ENCODE results near the gene FGD5.

The FGD5 gene

DNA sequence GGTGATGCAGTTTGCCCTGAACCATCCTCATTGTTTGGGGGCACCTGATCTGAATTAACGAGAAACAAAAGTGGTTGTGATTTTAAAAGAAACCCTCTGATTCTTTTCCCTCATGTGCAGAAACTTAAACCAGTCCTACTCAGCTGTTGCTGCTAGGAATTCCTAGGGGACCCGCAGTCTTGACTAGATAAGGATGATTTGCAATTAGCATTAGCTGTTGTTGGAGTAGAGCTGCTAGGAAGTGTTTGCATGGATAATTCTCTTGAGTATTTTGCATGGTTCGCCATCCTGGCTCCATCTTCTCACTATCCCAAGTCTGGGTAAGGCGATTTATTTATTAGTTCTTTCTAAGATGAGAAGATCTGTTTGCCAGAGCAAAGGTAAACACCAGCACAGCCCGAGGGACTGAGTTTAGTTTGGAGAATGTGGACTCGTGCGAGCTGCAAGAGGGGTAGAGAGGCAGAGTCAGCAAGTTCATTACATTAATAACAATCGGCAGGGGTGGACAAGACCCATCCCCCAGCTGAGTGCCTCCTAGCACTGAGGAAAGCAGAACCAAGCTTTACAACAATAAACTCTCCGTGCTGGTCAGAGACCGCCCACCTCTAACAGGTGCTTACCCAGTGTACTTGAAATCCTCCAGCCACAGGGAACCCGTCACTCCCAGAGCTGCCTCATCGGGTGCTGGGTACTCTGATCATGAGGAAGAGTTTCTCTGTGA, 4.1 kb downstream of the FGD5 start:
- TF ChIP-seq TAF1 (IDR thresholded peaks at IDR 0.05; ENCODE audit: borderline replicate concordance, insufficient read depth, low read length), result no peak
- TF ChIP-seq REST (IDR thresholded peaks at IDR 0.05; ENCODE audit: insufficient read depth in 1 of 2, low read depth in 2 of 2, low read length in 2 of 2), result no peak

DNA sequence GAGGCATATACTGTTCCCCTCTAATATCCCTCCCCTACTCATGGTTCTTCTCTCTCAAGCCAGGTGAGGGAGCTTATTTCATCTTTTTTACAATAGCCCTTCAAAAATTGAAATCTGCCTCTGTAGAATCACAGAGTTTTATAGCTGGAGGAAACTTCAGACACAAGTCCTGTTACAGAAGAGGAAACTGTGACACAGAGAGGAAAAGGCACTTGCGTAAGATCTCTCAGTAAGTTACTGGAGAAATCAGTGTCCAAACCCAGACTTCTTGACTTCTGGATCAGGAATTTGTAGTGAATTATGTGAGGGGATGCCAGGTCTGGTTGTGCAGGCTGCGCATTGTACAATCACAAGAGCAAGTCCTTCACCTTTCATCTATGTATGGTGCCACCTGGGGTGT, 4.6 kb downstream of the FGD5 start:
- TF ChIP-seq SIN3A (IDR thresholded peaks at IDR 0.05; ENCODE audit: borderline replicate concordance, insufficient read depth, low read length) (no peak), TAF1 (IDR thresholded peaks at IDR 0.05; ENCODE audit: borderline replicate concordance, insufficient read depth, low read length) (no peak), REST (IDR thresholded peaks at IDR 0.05; ENCODE audit: insufficient read depth in 1 of 2, low read depth in 2 of 2, low read length in 2 of 2) (no peak), POLR2AphosphoS5 (IDR thresholded peaks at IDR 0.05; ENCODE audit: low read depth, low read length) (no peak), FOXP2 (optimal IDR thresholded peaks at IDR 0.05; ENCODE audit: borderline replicate concordance, extremely low read depth, extremely low read length, insufficient read depth) (no peak)

DNA sequence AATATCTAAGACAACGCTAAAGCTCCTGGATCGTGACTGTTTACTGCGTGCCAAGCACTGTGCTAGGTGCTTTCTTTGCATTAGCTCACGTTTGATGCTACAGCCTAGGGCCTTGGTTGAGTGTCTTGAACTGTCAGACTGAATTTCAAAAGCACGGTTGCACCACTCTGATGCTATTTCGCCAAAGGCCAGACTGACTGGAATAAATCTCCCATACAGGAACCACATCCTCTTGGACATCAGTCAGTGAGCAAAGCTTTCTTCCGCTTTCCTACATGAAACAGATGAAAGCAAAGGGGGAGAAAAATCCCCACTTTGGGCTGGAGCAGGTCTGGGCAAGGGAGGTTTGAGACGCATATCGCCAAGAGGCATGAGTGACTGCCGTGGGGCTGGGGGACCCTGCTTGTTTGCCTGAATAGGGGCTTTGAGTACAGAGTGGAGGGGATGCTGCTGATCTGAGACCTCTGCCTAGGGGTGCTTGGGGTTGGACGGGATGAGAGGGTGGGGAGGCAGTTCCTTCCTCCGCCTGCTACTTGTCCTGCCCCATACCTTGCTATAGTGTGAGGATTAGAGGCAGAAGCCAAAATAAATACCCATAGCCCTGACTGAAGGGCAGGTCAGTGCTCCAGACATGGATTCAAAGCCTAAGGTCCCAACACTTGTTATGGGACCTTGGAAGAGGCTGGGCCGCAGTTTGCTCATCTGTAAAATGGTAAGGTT, 5.3 kb downstream of the FGD5 start:
- no peak for TF ChIP-seq REST (IDR thresholded peaks at IDR 0.05; ENCODE audit: insufficient read depth in 1 of 2, low read depth in 2 of 2, low read length in 2 of 2)
- no peak for TF ChIP-seq FOXP2 (optimal IDR thresholded peaks at IDR 0.05; ENCODE audit: borderline replicate concordance, extremely low read depth, extremely low read length, insufficient read depth)
- no peak for TF ChIP-seq TAF1 (IDR thresholded peaks at IDR 0.05; ENCODE audit: borderline replicate concordance, insufficient read depth, low read length)
- no peak for TF ChIP-seq POLR2AphosphoS5 (IDR thresholded peaks at IDR 0.05; ENCODE audit: low read depth, low read length)
- no peak for TF ChIP-seq SIN3A (IDR thresholded peaks at IDR 0.05; ENCODE audit: borderline replicate concordance, insufficient read depth, low read length)

DNA sequence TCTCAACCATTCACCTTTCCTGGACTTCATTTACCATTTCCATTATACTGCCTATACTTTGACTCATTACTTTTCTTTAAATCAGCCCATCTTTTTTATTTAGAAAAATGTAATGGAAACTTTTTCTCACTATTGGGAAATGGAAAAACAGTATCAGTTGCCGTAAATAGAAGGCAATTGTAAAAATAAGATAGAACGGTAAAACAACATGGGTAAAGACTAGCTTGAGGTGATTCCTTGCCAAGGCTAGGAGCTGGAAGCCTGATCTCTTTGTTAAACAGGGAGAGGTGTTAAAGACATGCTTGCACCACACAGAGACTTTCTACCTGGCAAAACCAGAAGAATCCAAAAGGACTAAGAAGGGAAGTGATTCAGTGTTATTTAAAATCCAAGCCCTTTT, 5.9 kb downstream of the FGD5 start:
- TF ChIP-seq POLR2AphosphoS5 (IDR thresholded peaks at IDR 0.05; ENCODE audit: low read depth, low read length), result no peak
- TF ChIP-seq REST (IDR thresholded peaks at IDR 0.05; ENCODE audit: insufficient read depth in 1 of 2, low read depth in 2 of 2, low read length in 2 of 2), result no peak

- no peak for TF ChIP-seq REST (IDR thresholded peaks at IDR 0.05; ENCODE audit: insufficient read depth in 1 of 2, low read depth in 2 of 2, low read length in 2 of 2)
- no peak for TF ChIP-seq FOXP2 (optimal IDR thresholded peaks at IDR 0.05; ENCODE audit: borderline replicate concordance, extremely low read depth, extremely low read length, insufficient read depth)
- TF ChIP-seq POLR2AphosphoS5 (IDR thresholded peaks at IDR 0.05; ENCODE audit: low read depth, low read length), result no peak
- TF ChIP-seq SIN3A (IDR thresholded peaks at IDR 0.05; ENCODE audit: borderline replicate concordance, insufficient read depth, low read length), result no peak
- TF ChIP-seq TAF1 (IDR thresholded peaks at IDR 0.05; ENCODE audit: borderline replicate concordance, insufficient read depth, low read length), result no peak
These were observed 7.3 kb downstream of the FGD5 start for GRCh38 chr3:14826069-14826468.

All from PFSK-1 (cell line).